ENCODE data around the gene UBAC1. TPM values are rescaled to one million over a fixed set of nuclear protein-coding genes. Genes with fewer than 3 reads are reported as not detected.
"Not testable (repeated sequence)": the region's sequence is repeated elsewhere in the genome, so short reads cannot be mapped to it uniquely, and the experiment has no call there.

Gene UBAC1
- total RNA-seq, 2 donors from 2014 or later: 47.9 to 48.4 TPM

DNA sequence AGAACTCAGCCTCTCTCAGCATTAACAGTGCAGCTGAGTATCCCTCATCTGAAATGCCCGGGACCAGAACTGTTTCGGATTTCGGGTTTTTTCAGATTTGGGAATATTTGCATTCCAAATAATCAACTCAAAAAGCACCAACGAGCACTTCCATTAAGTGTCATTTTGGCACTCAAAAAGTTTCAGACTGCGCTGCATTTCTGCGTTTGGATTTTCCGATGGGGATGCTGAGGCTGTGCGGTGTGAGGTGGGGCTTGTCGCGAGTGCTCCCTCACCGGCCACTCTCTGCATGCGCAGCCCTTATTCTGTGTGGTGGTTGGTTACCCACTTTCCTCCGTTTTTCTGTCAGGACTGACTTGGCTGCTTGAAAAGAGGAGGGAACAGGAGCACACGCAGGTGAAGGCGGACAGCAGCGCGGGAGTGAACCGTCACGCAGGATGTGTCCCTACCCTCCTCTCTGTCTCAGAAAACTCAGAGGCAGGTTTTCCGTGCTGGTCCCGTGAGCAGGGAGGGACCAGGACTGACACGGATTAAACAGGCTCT, 8.4 kb downstream of the UBAC1 start:
- H3K9me3 Mint-ChIP-seq: no peaks in the 10 kb centered on the region

DNA sequence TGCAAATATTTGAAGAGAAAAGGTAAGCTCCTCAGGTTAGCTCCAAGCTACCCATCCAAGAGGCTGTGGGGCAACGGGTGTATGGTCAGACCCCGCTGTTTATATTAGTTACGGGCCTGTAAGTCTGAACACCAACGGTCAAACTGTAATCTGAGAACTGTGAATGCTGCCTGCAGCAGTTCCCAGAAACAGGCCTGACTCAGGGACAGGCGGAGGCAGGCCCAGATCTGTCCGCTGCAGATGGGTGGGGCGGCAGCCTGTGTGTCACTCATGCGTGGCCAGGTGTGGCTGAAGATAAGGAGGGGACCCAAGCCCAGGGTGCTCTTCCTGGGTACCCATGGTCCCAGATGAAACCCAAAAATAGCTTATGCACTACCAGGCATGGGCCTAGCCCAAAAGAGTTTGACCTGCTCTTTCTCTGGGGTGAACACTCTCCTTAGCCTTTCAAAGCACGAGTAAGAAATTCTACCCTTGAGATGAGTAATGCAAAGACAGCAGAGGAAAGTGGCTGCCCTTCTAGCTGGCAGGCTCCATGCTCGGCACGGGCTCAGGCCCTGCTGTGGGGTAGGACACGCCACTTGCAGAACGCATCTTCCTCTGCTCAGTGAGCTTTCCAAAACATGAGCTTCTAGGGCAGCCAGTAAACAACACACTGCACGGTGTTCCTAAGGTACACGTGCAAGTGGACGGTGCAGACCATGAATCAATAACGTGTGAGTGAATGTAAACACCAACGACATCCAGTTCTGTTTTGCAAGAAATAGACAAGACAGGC, 9.1 kb downstream of the UBAC1 start:
- Histone ChIP-seq H3K4me1 (ENCODE audit: control insufficient read depth, insufficient read depth, low read length) (no peaks in the 10 kb centered on the region), H3K36me3 (ENCODE audit: control insufficient read depth, insufficient read depth, low read length) (peaks cover 32% of the 10 kb centered on the region), H3K9me3 (ENCODE audit: control insufficient read depth, low read length) (no peaks in the 10 kb centered on the region), H3K4me3 (ENCODE audit: low read length) (no peak overlapping the region), H3K9ac (ENCODE audit: extremely low read depth, low read length, poor library complexity, severe bottlenecking) (no peak overlapping the region), H3K27ac (ENCODE audit: low read depth, low read length) (peak overlapping the region; percentile 30), H3K27me3 (ENCODE audit: control insufficient read depth, insufficient read depth, low read length, poor library complexity, severe bottlenecking) (no peaks in the 10 kb centered on the region)
- Mint-ChIP-seq H3K27me3 (ENCODE audit: insufficient read depth) (no peaks in the 10 kb centered on the region), H3K9me3 (no peaks in the 10 kb centered on the region), H3K27ac (no peak overlapping the region), H3K4me1 (no peaks in the 10 kb centered on the region), H3K4me3 (no peak overlapping the region), H3K36me3 (ENCODE audit: low read depth) (peaks cover 35% of the 10 kb centered on the region)
- TF ChIP-seq CTCF (conservative IDR thresholded peaks at IDR 0.05): no peak
- no peak for DNase-seq
- WGBS, 2 experiments (ENCODE audit: insufficient coverage in 1 of 2, insufficient read length in 1 of 2): 94% methylated on average over 16 to 18 of the region's 18 CpGs

More for the DNA sequence above, 8.4 kb downstream of the UBAC1 start:
- no peaks in the 10 kb centered on the region for H3K27me3 Mint-ChIP-seq (ENCODE audit: insufficient read depth)
- H3K36me3 Mint-ChIP-seq (ENCODE audit: low read depth): peaks cover 30% of the 10 kb centered on the region
- Histone ChIP-seq H3K27ac (ENCODE audit: low read depth, low read length) (no peak overlapping the region), H3K9me3 (ENCODE audit: control insufficient read depth, low read length) (no peaks in the 10 kb centered on the region), H3K4me1 (ENCODE audit: control insufficient read depth, insufficient read depth, low read length) (no peaks in the 10 kb centered on the region), H3K4me3 (ENCODE audit: low read length) (no peak overlapping the region), H3K9ac (ENCODE audit: extremely low read depth, low read length, poor library complexity, severe bottlenecking) (no peak overlapping the region), H3K36me3 (ENCODE audit: control insufficient read depth, insufficient read depth, low read length) (peaks cover 32% of the 10 kb centered on the region), H3K27me3 (ENCODE audit: control insufficient read depth, insufficient read depth, low read length, poor library complexity, severe bottlenecking) (no peaks in the 10 kb centered on the region)
- WGBS, 2 experiments (ENCODE audit: insufficient coverage in 1 of 2, insufficient read length in 1 of 2): 96 to 97% methylated on average over 13 to 22 of the region's 22 CpGs
- no peaks in the 10 kb centered on the region for H3K4me1 Mint-ChIP-seq
- no peak overlapping the region for H3K27ac Mint-ChIP-seq
- no peak overlapping the region for H3K4me3 Mint-ChIP-seq
- TF ChIP-seq CTCF (conservative IDR thresholded peaks at IDR 0.05): no peak
- DNase-seq: no peak

- not testable (repeated sequence) for H3K27me3 ChIP-seq (ENCODE audit: control insufficient read depth, insufficient read depth, low read length, poor library complexity, severe bottlenecking); H3K27ac Mint-ChIP-seq; H3K4me1 ChIP-seq (ENCODE audit: control insufficient read depth, insufficient read depth, low read length); H3K27ac ChIP-seq (ENCODE audit: low read depth, low read length); DNase-seq; H3K4me1 Mint-ChIP-seq; H3K9ac ChIP-seq (ENCODE audit: extremely low read depth, low read length, poor library complexity, severe bottlenecking); H3K4me3 Mint-ChIP-seq; H3K27me3 Mint-ChIP-seq (ENCODE audit: insufficient read depth); H3K9me3 ChIP-seq (ENCODE audit: control insufficient read depth, low read length); H3K9me3 Mint-ChIP-seq; H3K4me3 ChIP-seq (ENCODE audit: low read length)
- 94 to 100% methylated on average over 7 to 8 of the region's 8 CpGs for WGBS, 2 experiments (ENCODE audit: insufficient coverage in 1 of 2, insufficient read length in 1 of 2)
- H3K36me3 ChIP-seq (ENCODE audit: control insufficient read depth, insufficient read depth, low read length): peaks cover 32% of the 10 kb centered on the region
- H3K36me3 Mint-ChIP-seq (ENCODE audit: low read depth): peaks cover 41% of the 10 kb centered on the region
These were observed 9.9 kb downstream of the UBAC1 start for GRCh38 chr9:135951310-135951709.

DNA sequence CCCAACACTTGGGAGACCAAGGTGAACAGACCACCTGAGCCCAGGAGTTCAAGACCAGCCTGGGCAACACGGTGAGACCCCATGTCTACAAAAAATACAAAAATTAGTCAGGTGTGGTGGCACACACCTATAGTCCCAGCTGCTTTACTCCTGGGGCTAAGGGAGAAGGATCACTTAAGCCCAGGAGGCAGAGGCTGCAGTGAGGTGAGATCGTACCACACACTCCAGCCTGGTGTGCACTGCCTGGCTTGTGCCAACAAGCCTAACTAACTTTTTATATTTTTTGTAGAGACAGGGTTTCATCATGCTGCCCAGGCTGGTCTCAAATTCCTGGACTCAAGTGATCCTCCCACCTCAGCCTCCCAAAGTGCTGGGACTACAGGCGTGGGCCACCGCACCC, 10.3 kb downstream of the UBAC1 start:
- not testable (repeated sequence) for H3K9me3 Mint-ChIP-seq; H3K27me3 ChIP-seq (ENCODE audit: control insufficient read depth, insufficient read depth, low read length, poor library complexity, severe bottlenecking); H3K9ac ChIP-seq (ENCODE audit: extremely low read depth, low read length, poor library complexity, severe bottlenecking); H3K4me3 Mint-ChIP-seq; H3K4me1 Mint-ChIP-seq; H3K4me1 ChIP-seq (ENCODE audit: control insufficient read depth, insufficient read depth, low read length); H3K9me3 ChIP-seq (ENCODE audit: control insufficient read depth, low read length); H3K27ac ChIP-seq (ENCODE audit: low read depth, low read length); H3K27ac Mint-ChIP-seq; H3K27me3 Mint-ChIP-seq (ENCODE audit: insufficient read depth); H3K4me3 ChIP-seq (ENCODE audit: low read length); DNase-seq
- H3K36me3 Mint-ChIP-seq (ENCODE audit: low read depth): peaks cover 46% of the 10 kb centered on the region
- H3K36me3 ChIP-seq (ENCODE audit: control insufficient read depth, insufficient read depth, low read length): peaks cover 32% of the 10 kb centered on the region
- WGBS, 2 experiments (ENCODE audit: insufficient coverage in 1 of 2, insufficient read length in 1 of 2): 50 to 95% methylated on average over 1 to 4 of the region's 4 CpGs

Data from endodermal cell (in vitro differentiated cells).